C4-2B (cell line): ENCODE measurements around the gene PLOD2.

Source experiments
- ZFX ChIP-seq: fragments of 450-650 bp; IDR thresholded peaks from 2 replicates; pipeline ENCODE4 v1.6.1; 2017
- TF ChIP-seq, protein P1 (sequence below): fragments of 450-650 bp; conservative IDR thresholded peaks from 2 replicates; pipeline ENCODE4 v1.5.1; 2017; ENCODE audit warnings: mild to moderate bottlenecking

GRCh38 chr3:146199762-146200161 is 38.8 kb upstream of the PLOD2 start:
- TF ChIP-seq, protein P1, sequence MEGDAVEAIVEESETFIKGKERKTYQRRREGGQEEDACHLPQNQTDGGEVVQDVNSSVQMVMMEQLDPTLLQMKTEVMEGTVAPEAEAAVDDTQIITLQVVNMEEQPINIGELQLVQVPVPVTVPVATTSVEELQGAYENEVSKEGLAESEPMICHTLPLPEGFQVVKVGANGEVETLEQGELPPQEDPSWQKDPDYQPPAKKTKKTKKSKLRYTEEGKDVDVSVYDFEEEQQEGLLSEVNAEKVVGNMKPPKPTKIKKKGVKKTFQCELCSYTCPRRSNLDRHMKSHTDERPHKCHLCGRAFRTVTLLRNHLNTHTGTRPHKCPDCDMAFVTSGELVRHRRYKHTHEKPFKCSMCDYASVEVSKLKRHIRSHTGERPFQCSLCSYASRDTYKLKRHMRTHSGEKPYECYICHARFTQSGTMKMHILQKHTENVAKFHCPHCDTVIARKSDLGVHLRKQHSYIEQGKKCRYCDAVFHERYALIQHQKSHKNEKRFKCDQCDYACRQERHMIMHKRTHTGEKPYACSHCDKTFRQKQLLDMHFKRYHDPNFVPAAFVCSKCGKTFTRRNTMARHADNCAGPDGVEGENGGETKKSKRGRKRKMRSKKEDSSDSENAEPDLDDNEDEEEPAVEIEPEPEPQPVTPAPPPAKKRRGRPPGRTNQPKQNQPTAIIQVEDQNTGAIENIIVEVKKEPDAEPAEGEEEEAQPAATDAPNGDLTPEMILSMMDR: no peak
- TF ChIP-seq ZFX: no peak
